ENCODE results near the gene SPECC1.
A peak's percentile ranks its signal among the peaks of the same experiment; 100 is the strongest.

Gene SPECC1

DNA sequence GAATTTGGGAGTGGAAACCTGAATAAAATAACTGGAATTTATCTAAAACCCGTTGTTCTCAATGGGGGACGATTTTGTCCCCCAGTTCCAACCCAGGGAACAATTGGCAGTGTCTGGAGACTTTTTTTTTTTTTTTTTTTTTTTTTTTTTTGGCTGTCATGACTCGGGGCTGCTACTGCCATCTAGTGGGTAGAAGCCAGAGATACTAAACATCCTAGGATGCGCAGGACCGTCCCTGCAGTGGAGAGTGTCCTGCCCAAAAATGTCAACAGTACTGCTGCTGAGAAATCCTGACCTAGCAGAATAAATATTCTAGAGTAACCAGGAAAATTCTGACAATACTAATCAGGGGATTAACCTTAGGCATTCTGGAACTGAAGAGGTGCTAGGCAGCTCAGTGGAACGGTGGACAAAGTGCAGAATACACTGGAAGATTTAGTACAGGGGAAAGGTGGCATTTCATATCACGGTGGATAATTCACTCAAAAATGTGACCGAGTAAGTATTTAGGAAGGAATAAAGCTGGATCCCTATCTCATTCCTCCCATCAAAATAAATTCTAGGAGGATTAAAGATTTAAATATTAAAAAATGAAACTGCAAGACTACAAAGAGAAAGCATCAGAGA, 107.6 kb downstream of the SPECC1 start:
- TF ChIP-seq, protein P1, sequence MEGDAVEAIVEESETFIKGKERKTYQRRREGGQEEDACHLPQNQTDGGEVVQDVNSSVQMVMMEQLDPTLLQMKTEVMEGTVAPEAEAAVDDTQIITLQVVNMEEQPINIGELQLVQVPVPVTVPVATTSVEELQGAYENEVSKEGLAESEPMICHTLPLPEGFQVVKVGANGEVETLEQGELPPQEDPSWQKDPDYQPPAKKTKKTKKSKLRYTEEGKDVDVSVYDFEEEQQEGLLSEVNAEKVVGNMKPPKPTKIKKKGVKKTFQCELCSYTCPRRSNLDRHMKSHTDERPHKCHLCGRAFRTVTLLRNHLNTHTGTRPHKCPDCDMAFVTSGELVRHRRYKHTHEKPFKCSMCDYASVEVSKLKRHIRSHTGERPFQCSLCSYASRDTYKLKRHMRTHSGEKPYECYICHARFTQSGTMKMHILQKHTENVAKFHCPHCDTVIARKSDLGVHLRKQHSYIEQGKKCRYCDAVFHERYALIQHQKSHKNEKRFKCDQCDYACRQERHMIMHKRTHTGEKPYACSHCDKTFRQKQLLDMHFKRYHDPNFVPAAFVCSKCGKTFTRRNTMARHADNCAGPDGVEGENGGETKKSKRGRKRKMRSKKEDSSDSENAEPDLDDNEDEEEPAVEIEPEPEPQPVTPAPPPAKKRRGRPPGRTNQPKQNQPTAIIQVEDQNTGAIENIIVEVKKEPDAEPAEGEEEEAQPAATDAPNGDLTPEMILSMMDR (IDR thresholded peaks at IDR 0.05; ENCODE audit: control insufficient read depth, insufficient read depth, low read depth, low read length, missing control alignments) = peak; percentile 71
- no peak overlapping the region for H3K4me3 ChIP-seq (ENCODE audit: control insufficient read depth, low read depth, low read length)
- DNase-seq (ENCODE audit: low read depth) = no peak

DNA sequence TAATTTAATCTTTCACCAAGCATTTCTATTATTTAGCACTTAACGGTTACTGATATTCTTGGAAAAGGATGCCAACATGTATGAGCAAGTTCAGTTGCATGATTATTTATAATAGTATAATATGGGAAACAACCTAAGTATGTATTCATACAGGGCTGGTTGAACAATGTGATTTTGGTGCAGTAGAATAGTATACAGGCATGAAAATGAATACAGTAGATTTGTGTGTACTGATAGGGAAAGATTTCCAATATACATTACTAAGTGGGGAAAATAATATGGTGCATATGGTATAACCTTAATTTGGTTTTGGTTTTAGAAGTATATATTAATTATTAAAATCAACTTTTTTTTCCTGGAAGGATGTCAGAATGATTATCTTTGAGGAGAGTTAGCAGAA, 109.1 kb downstream of the SPECC1 start:
- H3K4me3 ChIP-seq (ENCODE audit: control insufficient read depth, low read depth, low read length) = no peak overlapping the region
- DNase-seq (ENCODE audit: low read depth) = no peak
- TF ChIP-seq, protein P1 (IDR thresholded peaks at IDR 0.05; ENCODE audit: control insufficient read depth, insufficient read depth, low read depth, low read length, missing control alignments) = no peak

DNA sequence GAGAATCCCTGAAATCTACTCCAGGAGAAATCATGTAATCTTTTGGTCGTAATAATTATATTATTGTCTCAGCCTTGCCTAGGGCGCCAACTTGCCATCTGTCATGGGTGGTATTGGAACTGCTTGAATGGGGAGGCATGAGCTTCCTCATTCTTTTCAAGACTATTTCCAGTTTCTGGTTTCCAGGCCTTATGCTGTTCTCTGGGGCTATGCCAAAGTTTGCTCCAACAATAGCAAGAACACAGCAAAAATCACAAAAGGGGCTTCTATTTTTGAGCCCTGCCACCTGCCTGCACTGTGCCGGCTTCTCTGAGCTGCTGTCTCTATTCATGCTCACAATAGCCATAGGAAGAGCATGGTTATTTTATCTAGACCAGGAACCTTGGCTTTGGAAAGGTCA, 111.7 kb downstream of the SPECC1 start:
- TF ChIP-seq, protein P1 (IDR thresholded peaks at IDR 0.05; ENCODE audit: control insufficient read depth, insufficient read depth, low read depth, low read length, missing control alignments) = no peak
- H3K4me3 ChIP-seq (ENCODE audit: control insufficient read depth, low read depth, low read length) = no peak overlapping the region
- DNase-seq (ENCODE audit: low read depth) = no peak

DNA sequence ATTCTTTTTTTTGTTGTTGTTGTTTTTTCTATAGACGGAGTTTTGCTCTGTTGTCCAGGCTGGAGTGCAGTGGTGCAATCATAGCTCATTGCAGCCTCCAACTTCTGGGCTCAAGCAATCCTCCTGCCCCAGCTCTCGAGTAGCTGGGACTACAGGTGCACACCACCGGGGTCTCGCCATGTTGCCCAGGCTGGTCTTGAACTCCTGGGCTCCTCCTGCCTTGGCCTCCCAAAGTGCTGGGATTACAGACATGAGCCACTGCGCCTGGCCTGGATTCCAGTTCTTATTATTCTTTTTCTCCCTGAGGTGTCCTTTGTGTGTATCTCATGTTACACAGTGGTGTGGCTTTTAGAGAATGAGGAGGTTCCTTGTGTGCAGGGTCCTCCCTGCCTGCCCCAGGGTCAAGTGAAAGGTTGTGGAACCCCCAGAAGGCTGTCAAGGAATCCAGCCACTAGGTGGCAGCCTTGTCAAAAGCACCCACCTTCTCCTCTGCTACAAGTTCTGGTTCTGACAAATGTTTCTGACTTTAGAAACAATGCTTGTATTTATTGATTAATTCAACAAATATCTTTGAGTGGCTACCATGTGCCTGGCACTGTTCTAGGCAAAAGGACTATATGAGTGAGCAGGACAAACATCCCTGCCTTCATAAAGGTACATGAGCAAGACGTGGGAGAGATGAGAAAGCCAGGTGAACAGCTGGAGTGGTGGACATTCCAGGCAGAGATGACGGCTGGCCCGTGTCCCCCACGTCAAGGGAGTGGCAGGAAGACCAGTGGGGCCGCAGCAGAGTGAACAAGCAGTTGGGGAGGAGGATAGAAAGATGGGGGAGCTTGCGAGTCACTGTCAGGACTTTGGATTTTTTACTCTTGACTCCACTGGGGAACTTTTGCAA, 112.4 kb downstream of the SPECC1 start:
- no peak for DNase-seq (ENCODE audit: low read depth)
- TF ChIP-seq, protein P1 (IDR thresholded peaks at IDR 0.05; ENCODE audit: control insufficient read depth, insufficient read depth, low read depth, low read length, missing control alignments) = peak; percentile 91
- H3K4me3 ChIP-seq (ENCODE audit: control insufficient read depth, low read depth, low read length) = no peak overlapping the region

DNA sequence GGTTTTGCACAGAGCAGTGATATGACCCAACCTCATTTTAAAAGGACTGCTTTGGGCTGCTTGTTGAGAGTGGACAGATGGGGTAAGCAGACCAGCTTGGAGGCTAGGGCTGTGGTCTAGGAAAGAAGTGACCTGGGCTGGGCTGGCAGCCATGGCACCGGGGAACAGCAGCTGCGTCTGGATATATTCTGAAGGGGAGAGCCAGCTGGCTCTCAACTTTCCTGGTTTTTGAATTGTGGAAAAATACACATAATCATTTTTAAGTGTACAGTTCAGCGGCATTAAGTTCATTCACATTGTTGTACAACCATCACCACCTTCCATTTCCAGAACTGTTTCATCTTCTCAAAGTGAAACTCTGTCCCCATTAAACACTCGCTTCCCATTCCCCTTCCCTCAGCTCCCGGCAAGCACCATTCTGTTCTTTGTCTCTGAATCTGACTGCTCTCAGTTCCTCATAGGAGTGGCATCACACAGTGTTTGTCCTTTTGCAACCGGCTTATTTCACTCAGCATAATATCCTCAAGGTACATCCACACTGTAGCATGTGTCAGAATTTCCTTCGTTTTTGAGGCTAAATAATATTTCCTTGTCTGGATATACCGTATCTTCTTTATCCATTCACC, 113.2 kb downstream of the SPECC1 start:
- no peak for DNase-seq (ENCODE audit: low read depth)
- no peak overlapping the region for H3K4me3 ChIP-seq (ENCODE audit: control insufficient read depth, low read depth, low read length)
- TF ChIP-seq, protein P1 (IDR thresholded peaks at IDR 0.05; ENCODE audit: control insufficient read depth, insufficient read depth, low read depth, low read length, missing control alignments) = no peak

DNA sequence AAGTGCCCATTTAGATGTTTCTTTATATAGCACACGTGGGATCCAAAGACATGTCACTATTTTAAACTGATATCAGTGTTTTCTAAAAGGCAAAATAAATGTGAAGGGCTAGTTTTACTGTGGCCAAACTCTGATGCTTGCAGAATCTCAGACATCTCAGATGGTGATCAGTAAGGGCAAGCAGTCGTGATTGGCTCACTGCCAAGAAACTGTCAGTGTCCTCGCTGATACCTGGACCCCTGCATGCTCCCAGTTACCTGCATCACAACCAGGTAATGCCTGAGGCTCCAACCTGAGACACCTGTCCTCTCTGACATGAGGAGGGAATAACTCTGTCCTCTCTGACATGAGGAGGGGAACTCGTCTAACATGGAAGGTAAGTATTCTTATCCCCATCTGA, 114.0 kb downstream of the SPECC1 start:
- TF ChIP-seq, protein P1 (IDR thresholded peaks at IDR 0.05; ENCODE audit: control insufficient read depth, insufficient read depth, low read depth, low read length, missing control alignments) = no peak
- H3K4me3 ChIP-seq (ENCODE audit: control insufficient read depth, low read depth, low read length) = no peak overlapping the region
- no peak for DNase-seq (ENCODE audit: low read depth)

Data from AG09309 (cell line).